Mesenchymal stem cell (in vitro differentiated cells and primary cell): Measurements from ENCODE around the gene WFDC6. TPM values are rescaled to one million over a fixed set of nuclear protein-coding genes. Genes with fewer than 3 reads are reported as not detected.

Experiments used
- small RNA-seq: library from polyadenylated mRNA; stranded (forward); fragments of <200 nt; extraction: miRNeasy Mini kit (QIAGEN cat#:217004); gene quantifications from one replicate; pipeline ENCODE3, GENCODE V24; 2013; ENCODE audit warnings: low read depth

Gene WFDC6

Small RNA genes lying within 50 kb of the gene (small RNA-seq; reads per million reads assigned to genes)
- not detected for gene AL031663.1
- gene HSPD1P21, result not detected
- not detected for gene RNA5SP485
